K562 (cell line): ENCODE measurements around the gene ALB. TPM values are rescaled to one million over a fixed set of nuclear protein-coding genes. Genes with fewer than 3 reads are reported as not detected.
A peak's percentile ranks its signal among the peaks of the same experiment; 100 is the strongest.

ENCODE experiments used
- ARHGAP35 ChIP-seq: fragments of 450-650 bp; IDR thresholded peaks from 2 replicates; pipeline ENCODE4 v1.6.1; 2018; ENCODE audit not compliant: partially characterized antibody
- ATF1 ChIP-seq, 2 experiments: fragments of 450-650 bp in 1 of 2; IDR thresholded peaks; 2 replicates each; pipeline ENCODE4 v1.6.1; 2016; ENCODE audit warnings: missing compliant biosample characterization in 1 of 2, missing genetic modification characterization in 1 of 2
- BDP1 ChIP-seq: IDR thresholded peaks from 3 replicates; pipeline ENCODE4 v1.6.1; 2011; ENCODE audit not compliant: insufficient read length, insufficient read depth
- BHLHE40 ChIP-seq: IDR thresholded peaks from 2 replicates; pipeline ENCODE4 v1.6.1; 2011; ENCODE audit warnings: low read length, improper control_type of control experiment
- CBX1 ChIP-seq: sonication (generic); IDR thresholded peaks from 2 replicates; pipeline ENCODE4 v1.6.1; 2016; ENCODE audit warnings: antibody characterized with exemption, low read depth, mild to moderate bottlenecking
- CEBPG ChIP-seq, 3 experiments: fragments of 200-800 bp in 1 of 3; sonication (Bioruptor generic) in 1 of 3; sonication (generic) in 1 of 3; formaldehyde crosslinking in 1 of 3; IDR thresholded peaks in 2 of 3; conservative IDR thresholded peaks in 1 of 3; 2 replicates each; pipeline versions ENCODE4 v1.6.1 to v1.8.0; 2016 to 2022; ENCODE audit warnings: missing compliant biosample characterization in 2 of 3, missing genetic modification characterization in 2 of 3, mild to moderate bottlenecking in 1 of 3, missing genetic modification reagents in 1 of 3
- CSDE1 ChIP-seq, 2 experiments: fragments of 450-650 bp; IDR thresholded peaks; 2 replicates each; pipeline ENCODE4 v1.6.1; 2016; ENCODE audit warnings: mild to moderate bottlenecking in 1 of 2
- DMBX1 ChIP-seq: fragments of 250-450 bp; sonication (Bioruptor Pico); IDR thresholded peaks from 2 replicates; pipeline ENCODE4 v1.8.0; 2022; ENCODE audit warnings: inconsistent platforms, mild to moderate bottlenecking, moderate library complexity, borderline replicate concordance
- KLF10 ChIP-seq: fragments of 250-450 bp; sonication (Bioruptor Pico); IDR thresholded peaks from 2 replicates; pipeline ENCODE4 v1.6.1; 2021; ENCODE audit warnings: matching md5 sums
- MCM2 ChIP-seq: fragments of 450-650 bp; IDR thresholded peaks from 2 replicates; pipeline ENCODE4 v1.6.1; 2017; ENCODE audit warnings: low read depth, mild to moderate bottlenecking
- OTX1 ChIP-seq: fragments of 450-650 bp; formaldehyde crosslinking; IDR thresholded peaks from 2 replicates; pipeline ENCODE4 v1.4.0; 2022; ENCODE audit warnings: mild to moderate bottlenecking
- RAD51 ChIP-seq: fragments of 450-650 bp; IDR thresholded peaks from 2 replicates; pipeline ENCODE4 v1.7.1; 2016; ENCODE audit warnings: low read depth, mild to moderate bottlenecking, borderline replicate concordance
- TBL1XR1 ChIP-seq, 2 experiments: IDR thresholded peaks; 2 replicates each; pipeline ENCODE4 v1.6.1; 2012; ENCODE audit warnings: improper control_type of control experiment in 2 of 2, low read length in 2 of 2, mild to moderate bottlenecking in 1 of 2
- TGIF2 ChIP-seq: sonication (generic); formaldehyde crosslinking; IDR thresholded peaks from 2 replicates; pipeline ENCODE4 v1.8.1; 2022; ENCODE audit warnings: mild to moderate bottlenecking, missing genetic modification reagents, moderate library complexity
- TRIM24 ChIP-seq, 2 experiments: fragments of 450-650 bp; IDR thresholded peaks; 2 replicates each; pipeline ENCODE4 v1.6.1; 2016
- YY1 ChIP-seq, 3 experiments: IDR thresholded peaks; 2 replicates each; pipeline ENCODE4 v1.6.1; 2011; ENCODE audit warnings: low read length in 2 of 3, mild to moderate bottlenecking in 2 of 3, moderate library complexity in 2 of 3, borderline replicate concordance in 1 of 3, control low read depth in 1 of 3, low read depth in 1 of 3; ENCODE audit not compliant: insufficient read depth in 3 of 3, insufficient replicate concordance in 2 of 3, control insufficient read depth in 1 of 3, insufficient read length in 1 of 3; ENCODE audit errors: extremely low read depth in 1 of 3
- ZNF146 ChIP-seq: IDR thresholded peaks from one replicate; pipeline ENCODE4 v1.6.1; 2018; ENCODE audit warnings: missing compliant biosample characterization; ENCODE audit not compliant: unreplicated experiment
- ZNF589 ChIP-seq: fragments of 200-800 bp; sonication (Bioruptor generic); IDR thresholded peaks from 2 replicates; pipeline ENCODE4 v1.6.1; 2016; ENCODE audit warnings: low read depth, missing genetic modification characterization, missing compliant biosample characterization
- ZNF780A ChIP-seq: fragments of 250-450 bp; sonication (Bioruptor Pico); IDR thresholded peaks from 2 replicates; pipeline ENCODE4 v1.5.0; 2021; ENCODE audit warnings: mild to moderate bottlenecking
- polyA plus RNA-seq, 8 experiments: library from polyadenylated mRNA; depleted of rRNA in 4 of 8; stranded (reverse) in 5 of 8; unstranded in 3 of 8; fragments of >200 nt; fragmentation: Nextera tagmentation in 2 of 8; fragmentation: Illumina TruSeq in 1 of 8; extraction: Ambion mirVana in 2 of 8; extraction: Trizol in 1 of 8; gene quantifications; 2 replicates each; pipeline versions ENCODE4 v1.2.1 to v1.2.3, GENCODE V29; 2011 to 2014; ENCODE audit warnings: inconsistent platforms in 1 of 8, missing spikeins in 1 of 8
- total RNA-seq, 7 experiments: library from RNA; depleted of rRNA in 6 of 7; stranded (reverse); fragments of >200 nt in 6 of 7; fragmentation: Illumina TruSeq in 2 of 7; extraction: Trizol in 2 of 7; gene quantifications; 2 replicates each; pipeline versions ENCODE4 v1.2.1 to v1.2.3, GENCODE V29; 2011 to 2021; ENCODE audit warnings: low replicate concordance in 1 of 7
- TF ChIP-seq, protein P1 (sequence below), 3 experiments: IDR thresholded peaks in 2 of 3; conservative IDR thresholded peaks in 1 of 3; 2 replicates each; pipeline ENCODE4 v1.5.1; 2011 to 2012; ENCODE audit warnings: low read length in 3 of 3, mild to moderate bottlenecking in 3 of 3, control low read depth in 2 of 3, improper control_type of control experiment in 1 of 3, inconsistent platforms in 1 of 3, low read depth in 1 of 3, mixed read lengths in 1 of 3, moderate library complexity in 1 of 3; ENCODE audit not compliant: insufficient read depth in 2 of 3
- TF ChIP-seq, protein P2 (sequence below): sonication (generic); formaldehyde crosslinking; IDR thresholded peaks from 2 replicates; pipeline ENCODE4 v1.8.1; 2023; ENCODE audit warnings: mild to moderate bottlenecking, missing genetic modification reagents
- TF ChIP-seq, protein P3 (sequence below): fragments of 450-650 bp; IDR thresholded peaks from 2 replicates; pipeline ENCODE4 v1.6.1; 2017; ENCODE audit warnings: antibody characterized with exemption

The ALB gene
- total and polyA plus RNA-seq, 9 of the 15 experiments (the other 6 are each of a cell fraction or from before 2014, with no cell fraction given): 0.04 to 18.5 (median 0.20) TPM; not detected in 2

DNA sequence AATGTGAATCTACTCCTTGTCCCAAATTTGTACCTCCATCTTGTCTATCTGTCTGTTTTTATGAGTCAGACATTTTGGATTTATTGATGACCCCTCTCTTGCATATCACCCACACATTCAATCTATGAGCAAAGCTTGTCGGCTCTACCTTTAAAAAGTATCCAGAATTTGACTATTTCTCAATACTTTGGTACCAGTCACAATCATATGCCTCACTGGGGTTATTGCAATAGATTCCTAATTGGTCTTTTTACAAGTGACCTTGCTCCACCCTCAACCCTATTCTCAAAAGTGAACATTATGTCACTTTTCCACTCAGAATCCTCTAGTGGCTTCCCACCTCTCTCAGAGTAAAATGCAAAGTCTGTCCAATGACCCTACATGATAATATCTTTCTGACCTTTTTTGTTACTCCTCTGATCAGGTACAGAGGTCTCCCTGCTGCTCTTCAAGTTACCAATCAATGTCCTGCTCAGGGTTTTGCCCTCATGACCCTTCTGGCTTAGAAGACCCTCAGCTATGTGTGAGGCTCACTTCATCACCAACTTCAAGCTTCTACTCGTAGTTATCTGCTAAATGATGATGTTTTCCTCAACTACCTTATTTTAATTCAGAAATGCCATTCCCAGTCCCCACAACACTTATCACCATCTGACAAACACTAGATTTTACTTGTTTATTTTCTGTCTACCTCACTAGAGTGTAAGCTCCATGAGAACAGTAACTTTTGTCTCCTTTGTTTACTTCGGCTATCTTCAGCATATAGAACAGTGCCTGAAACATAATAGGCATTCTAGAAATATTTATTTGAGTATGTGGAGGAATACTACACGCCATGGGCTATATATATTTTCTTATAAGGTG, 54.3 kb downstream of the ALB start (continued):
- TF ChIP-seq, protein P1, sequence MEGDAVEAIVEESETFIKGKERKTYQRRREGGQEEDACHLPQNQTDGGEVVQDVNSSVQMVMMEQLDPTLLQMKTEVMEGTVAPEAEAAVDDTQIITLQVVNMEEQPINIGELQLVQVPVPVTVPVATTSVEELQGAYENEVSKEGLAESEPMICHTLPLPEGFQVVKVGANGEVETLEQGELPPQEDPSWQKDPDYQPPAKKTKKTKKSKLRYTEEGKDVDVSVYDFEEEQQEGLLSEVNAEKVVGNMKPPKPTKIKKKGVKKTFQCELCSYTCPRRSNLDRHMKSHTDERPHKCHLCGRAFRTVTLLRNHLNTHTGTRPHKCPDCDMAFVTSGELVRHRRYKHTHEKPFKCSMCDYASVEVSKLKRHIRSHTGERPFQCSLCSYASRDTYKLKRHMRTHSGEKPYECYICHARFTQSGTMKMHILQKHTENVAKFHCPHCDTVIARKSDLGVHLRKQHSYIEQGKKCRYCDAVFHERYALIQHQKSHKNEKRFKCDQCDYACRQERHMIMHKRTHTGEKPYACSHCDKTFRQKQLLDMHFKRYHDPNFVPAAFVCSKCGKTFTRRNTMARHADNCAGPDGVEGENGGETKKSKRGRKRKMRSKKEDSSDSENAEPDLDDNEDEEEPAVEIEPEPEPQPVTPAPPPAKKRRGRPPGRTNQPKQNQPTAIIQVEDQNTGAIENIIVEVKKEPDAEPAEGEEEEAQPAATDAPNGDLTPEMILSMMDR (IDR thresholded peaks at IDR 0.05 in 2 of 3, conservative IDR thresholded peaks at IDR 0.05 in 1 of 3; ENCODE audit: insufficient read depth in 2 of 3, low read depth in 1 of 3, low read length in 3 of 3): no peak
- TF ChIP-seq KLF10 (CRISPR knock-in tag) (no peak), YY1 (IDR thresholded peaks at IDR 0.05; ENCODE audit: borderline replicate concordance in 1 of 3, control insufficient read depth in 1 of 3, extremely low read depth in 1 of 3, insufficient read depth in 3 of 3, insufficient read length in 1 of 3, insufficient replicate concordance in 2 of 3, low read depth in 1 of 3, low read length in 2 of 3) (no peak), MCM2 (no peak), CEBPG (CRISPR knock-in tag; IDR thresholded peaks at IDR 0.05) (no peak), CEBPG (tag; conservative IDR thresholded peaks at IDR 0.05 in 1 of 2, IDR thresholded peaks at IDR 0.05 in 1 of 2) (peak in 1 of 2 experiments; percentile 48; a peak in 1 of 4 replicates), BDP1 (no peak), ZNF146 (CRISPR knock-in tag) (no peak), CSDE1 (IDR thresholded peaks at IDR 0.05) (no peak), CBX1 (no peak), ATF1 (CRISPR knock-in tag; IDR thresholded peaks at IDR 0.05) (no peak), ATF1 (tag; IDR thresholded peaks at IDR 0.05) (no peak), BHLHE40 (no peak), DMBX1 (CRISPR knock-in tag) (no peak), ZNF780A (CRISPR knock-in tag) (no peak), TRIM24 (IDR thresholded peaks at IDR 0.05) (0 out of 4 replicates have a peak, but pooled peaks of 1 of the 2 experiments have one; percentile 2), TBL1XR1 (IDR thresholded peaks at IDR 0.05; ENCODE audit: low read length in 2 of 2) (no peak), OTX1 (CRISPR knock-in tag) (no peak), ARHGAP35 (no peak), RAD51 (no peak), ZNF589 (peak; percentile 66; the same call in 1 of the 2 replicates), TGIF2 (CRISPR knock-in tag) (no peak)
- TF ChIP-seq, protein P2, sequence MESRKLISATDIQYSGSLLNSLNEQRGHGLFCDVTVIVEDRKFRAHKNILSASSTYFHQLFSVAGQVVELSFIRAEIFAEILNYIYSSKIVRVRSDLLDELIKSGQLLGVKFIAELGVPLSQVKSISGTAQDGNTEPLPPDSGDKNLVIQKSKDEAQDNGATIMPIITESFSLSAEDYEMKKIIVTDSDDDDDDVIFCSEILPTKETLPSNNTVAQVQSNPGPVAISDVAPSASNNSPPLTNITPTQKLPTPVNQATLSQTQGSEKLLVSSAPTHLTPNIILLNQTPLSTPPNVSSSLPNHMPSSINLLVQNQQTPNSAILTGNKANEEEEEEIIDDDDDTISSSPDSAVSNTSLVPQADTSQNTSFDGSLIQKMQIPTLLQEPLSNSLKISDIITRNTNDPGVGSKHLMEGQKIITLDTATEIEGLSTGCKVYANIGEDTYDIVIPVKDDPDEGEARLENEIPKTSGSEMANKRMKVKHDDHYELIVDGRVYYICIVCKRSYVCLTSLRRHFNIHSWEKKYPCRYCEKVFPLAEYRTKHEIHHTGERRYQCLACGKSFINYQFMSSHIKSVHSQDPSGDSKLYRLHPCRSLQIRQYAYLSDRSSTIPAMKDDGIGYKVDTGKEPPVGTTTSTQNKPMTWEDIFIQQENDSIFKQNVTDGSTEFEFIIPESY: no peak
- TF ChIP-seq, protein P3, sequence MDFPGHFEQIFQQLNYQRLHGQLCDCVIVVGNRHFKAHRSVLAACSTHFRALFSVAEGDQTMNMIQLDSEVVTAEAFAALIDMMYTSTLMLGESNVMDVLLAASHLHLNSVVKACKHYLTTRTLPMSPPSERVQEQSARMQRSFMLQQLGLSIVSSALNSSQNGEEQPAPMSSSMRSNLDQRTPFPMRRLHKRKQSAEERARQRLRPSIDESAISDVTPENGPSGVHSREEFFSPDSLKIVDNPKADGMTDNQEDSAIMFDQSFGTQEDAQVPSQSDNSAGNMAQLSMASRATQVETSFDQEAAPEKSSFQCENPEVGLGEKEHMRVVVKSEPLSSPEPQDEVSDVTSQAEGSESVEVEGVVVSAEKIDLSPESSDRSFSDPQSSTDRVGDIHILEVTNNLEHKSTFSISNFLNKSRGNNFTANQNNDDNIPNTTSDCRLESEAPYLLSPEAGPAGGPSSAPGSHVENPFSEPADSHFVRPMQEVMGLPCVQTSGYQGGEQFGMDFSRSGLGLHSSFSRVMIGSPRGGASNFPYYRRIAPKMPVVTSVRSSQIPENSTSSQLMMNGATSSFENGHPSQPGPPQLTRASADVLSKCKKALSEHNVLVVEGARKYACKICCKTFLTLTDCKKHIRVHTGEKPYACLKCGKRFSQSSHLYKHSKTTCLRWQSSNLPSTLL: no peak
